KOPT-K1 (cell line): ENCODE data around the gene DPP8.
"Not testable (repeated sequence)": the region's sequence is repeated elsewhere in the genome, so short reads cannot be mapped to it uniquely, and the experiment has no call there.

Experiments used
- H3K27ac ChIP-seq: fragments of 200-600 bp; sonication (generic); 2 replicates; pipeline ENCODE4 v1.5.1; 2016; ENCODE audit warnings: antibody characterized with exemption, mild to moderate bottlenecking, low read depth, low read length; ENCODE audit not compliant: poor library complexity, severe bottlenecking
- H3K36me3 ChIP-seq: fragments of 200-600 bp; sonication (generic); 2 replicates; pipeline ENCODE4 v1.5.1; 2017; ENCODE audit warnings: antibody characterized with exemption, mild to moderate bottlenecking, low read length, moderate library complexity; ENCODE audit not compliant: insufficient read depth
- H3K9me3 ChIP-seq: fragments of 200-600 bp; sonication (generic); 2 replicates; pipeline ENCODE4 v1.5.1; 2017; ENCODE audit warnings: antibody characterized with exemption, low read length, mild to moderate bottlenecking; ENCODE audit not compliant: insufficient read depth, poor library complexity, severe bottlenecking

DPP8 gene

GRCh38 chr15:65476903-65477302, 40.6 kb downstream of the DPP8 start:
- no peak overlapping the region for H3K27ac ChIP-seq
- H3K36me3 ChIP-seq: peaks cover 96% of the 10 kb centered on the region
- no peaks in the 10 kb centered on the region for H3K9me3 ChIP-seq

DNA sequence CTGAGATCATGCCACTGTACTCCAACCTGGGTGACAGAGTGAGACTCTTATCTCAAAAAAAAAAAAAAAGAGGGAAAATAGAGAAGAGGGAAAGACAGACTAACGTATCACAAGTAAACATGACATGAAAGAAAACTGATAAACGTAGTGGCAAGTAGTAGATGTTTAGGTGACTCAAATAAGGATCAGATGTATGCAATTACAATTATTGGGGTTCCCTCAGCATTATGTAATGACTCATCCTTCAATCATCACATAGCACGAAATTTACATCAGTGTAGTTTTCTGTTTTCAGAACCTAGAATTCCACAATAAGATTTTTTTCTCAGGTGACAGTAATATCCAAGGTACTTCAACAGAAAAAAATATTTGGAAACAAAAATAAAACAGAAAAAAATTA, 46.6 kb downstream of the DPP8 start:
- Histone ChIP-seq H3K27ac (no peak overlapping the region), H3K36me3 (peaks cover 99% of the 10 kb centered on the region), H3K9me3 (no peaks in the 10 kb centered on the region)

GRCh38 chr15:65468229-65468909, 49.1 kb downstream of the DPP8 start:
- Histone ChIP-seq H3K36me3 (peaks cover 96% of the 10 kb centered on the region), H3K9me3 (no peaks in the 10 kb centered on the region), H3K27ac (no peak overlapping the region)

- no peaks in the 10 kb centered on the region for H3K9me3 ChIP-seq
- H3K36me3 ChIP-seq: peaks cover 96% of the 10 kb centered on the region
- no peak overlapping the region for H3K27ac ChIP-seq
These were observed 50.6 kb downstream of the DPP8 start for GRCh38 chr15:65466901-65467300.

DNA sequence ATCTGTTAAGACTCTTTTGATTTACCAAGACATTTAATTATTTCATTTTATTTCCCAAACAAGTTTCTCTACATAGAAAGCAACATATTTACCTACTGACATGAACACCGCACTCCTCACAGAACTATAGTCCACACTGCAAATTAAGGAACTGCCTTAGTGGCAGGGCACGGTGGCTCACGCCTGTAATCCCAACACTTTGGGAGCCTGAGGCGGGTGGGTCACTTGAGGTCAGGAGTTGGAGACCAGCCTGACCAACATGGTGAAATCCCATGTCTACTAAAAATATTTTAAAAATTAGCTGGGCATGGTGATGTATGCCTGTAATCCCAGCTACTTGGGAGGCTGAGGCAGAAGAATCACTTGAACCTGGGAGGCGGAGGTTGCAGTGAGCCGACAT, 54.4 kb downstream of the DPP8 start:
- peaks cover 96% of the 10 kb centered on the region for H3K36me3 ChIP-seq
- not testable (repeated sequence) for H3K27ac ChIP-seq, H3K9me3 ChIP-seq

DNA sequence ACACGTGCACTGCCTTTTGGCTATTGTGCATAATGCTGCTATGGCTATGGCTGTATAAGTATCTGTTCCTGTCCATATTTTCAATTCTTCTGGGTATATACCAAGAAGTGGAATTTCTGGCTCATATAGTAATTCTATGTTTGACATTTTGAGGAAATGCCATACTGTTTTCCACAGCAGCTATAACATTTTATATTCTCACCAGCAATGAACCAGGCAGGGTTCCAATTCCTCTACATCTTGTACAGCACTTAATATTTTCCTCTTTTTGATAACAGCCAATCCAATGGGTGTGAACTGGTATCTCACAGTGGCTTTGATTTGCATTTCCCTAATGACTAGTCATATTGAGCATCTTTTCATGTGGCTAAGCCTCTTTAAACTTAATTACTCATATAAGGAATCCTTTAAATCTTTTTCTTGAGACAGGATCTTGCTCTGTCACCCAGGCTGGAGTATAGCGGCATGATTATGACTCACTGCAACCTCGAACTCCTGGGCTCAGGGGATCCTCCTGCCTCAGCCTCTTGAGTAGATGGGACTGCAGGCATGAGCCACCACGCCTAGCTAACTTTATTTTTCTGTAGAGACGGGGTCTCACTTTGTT, 56.6 kb downstream of the DPP8 start:
- H3K27ac ChIP-seq: no peak overlapping the region
- H3K9me3 ChIP-seq: no peaks in the 10 kb centered on the region
- H3K36me3 ChIP-seq: peaks cover 98% of the 10 kb centered on the region

GRCh38 chr15:65455256-65455655, 62.2 kb downstream of the DPP8 start:
- peaks cover 100% of the 10 kb centered on the region for H3K36me3 ChIP-seq
- not testable (repeated sequence) for H3K9me3 ChIP-seq, H3K27ac ChIP-seq

GRCh38 chr15:65451989-65452388, 65.5 kb downstream of the DPP8 start:
- Histone ChIP-seq H3K27ac (no peak overlapping the region), H3K36me3 (peaks cover 90% of the 10 kb centered on the region), H3K9me3 (no peaks in the 10 kb centered on the region)

- H3K9me3 ChIP-seq: no peaks in the 10 kb centered on the region
- H3K36me3 ChIP-seq: peaks cover 90% of the 10 kb centered on the region
- no peak overlapping the region for H3K27ac ChIP-seq
These were observed 66.9 kb downstream of the DPP8 start for GRCh38 chr15:65450556-65450955.

DNA sequence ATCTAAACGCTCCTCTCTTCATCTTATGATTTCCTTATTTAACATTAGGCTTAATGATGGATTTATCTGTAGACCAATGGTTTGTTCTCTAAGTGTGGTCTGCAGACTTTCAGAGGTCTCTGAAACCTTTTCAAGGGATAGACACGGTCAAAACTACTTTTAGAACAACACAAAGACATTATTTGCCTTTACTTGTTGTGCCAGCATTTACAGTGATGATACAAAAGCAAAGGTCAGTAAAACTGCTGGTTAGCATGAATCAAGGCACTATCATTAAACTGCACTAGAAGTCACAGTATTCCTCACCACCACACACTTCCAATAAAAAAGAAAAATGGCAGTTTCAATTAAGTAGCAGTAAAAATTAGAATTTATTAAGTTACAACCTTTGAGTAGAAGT, 70.3 kb downstream of the DPP8 start:
- Histone ChIP-seq H3K9me3 (no peaks in the 10 kb centered on the region), H3K27ac (no peak overlapping the region), H3K36me3 (peaks cover 76% of the 10 kb centered on the region)

GRCh38 chr15:65434201-65434600, 83.3 kb downstream of the DPP8 start:
- no peaks in the 10 kb centered on the region for H3K36me3 ChIP-seq
- H3K9me3 ChIP-seq: no peaks in the 10 kb centered on the region
- no peak overlapping the region for H3K27ac ChIP-seq

GRCh38 chr15:65431731-65432130, 85.8 kb downstream of the DPP8 start:
- H3K9me3 ChIP-seq: no peaks in the 10 kb centered on the region
- H3K27ac ChIP-seq: no peak overlapping the region

DNA sequence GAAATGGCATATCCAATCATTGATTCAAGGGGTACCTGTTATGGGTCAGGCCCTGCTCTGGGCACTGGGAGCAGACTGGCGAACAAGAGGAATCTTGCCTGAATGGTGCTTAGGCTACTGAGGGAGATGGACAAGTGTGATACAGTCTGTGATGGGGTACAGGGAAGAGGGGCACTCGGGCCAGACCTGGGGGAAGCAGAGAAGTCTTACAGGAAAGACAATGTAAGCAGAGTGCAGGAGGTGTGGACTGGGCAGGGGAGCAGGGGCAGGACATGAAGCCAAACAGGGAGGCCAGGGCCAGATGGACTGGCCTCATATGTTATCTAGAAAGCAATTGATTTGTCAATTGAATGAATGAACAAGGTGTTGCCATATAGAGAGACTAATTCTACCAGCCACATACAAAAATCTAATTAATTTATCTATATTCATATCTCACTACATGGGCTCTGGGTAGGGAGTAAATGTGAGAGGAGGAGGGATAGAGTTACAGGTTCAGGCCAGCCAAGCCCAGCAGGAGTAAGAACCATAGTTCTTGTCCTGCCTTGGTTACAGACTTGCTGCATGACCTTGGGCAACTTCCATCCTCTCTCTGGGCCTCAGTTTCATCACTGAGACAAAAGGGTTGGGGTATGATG, 91.2 kb downstream of the DPP8 start:
- Histone ChIP-seq H3K36me3 (no peaks in the 10 kb centered on the region), H3K9me3 (no peaks in the 10 kb centered on the region), H3K27ac (no peak overlapping the region)

More at GRCh38 chr15:65431731-65432130, 85.8 kb downstream of the DPP8 start:
- no peaks in the 10 kb centered on the region for H3K36me3 ChIP-seq

DNA sequence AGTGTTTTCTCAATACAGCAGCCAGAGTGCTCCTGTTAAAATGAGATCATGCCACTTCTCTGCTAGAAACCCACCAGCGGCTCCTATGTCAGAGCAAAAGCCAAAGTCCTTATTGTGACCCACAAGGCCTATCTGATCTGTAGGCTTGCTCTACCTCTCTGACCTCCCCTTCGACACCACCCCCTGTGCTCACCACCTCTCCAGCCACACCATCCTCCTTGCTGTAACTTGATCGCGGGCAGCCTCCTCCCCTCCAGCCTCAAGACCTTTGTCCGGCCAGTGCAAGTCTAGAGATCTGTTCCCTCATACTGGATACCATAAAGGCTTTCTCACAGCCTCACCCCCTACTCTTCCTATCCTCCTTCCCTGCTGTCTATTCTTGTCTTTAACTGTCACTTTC, 92.8 kb downstream of the DPP8 start:
- Histone ChIP-seq H3K9me3 (no peaks in the 10 kb centered on the region), H3K27ac (no peak overlapping the region), H3K36me3 (no peaks in the 10 kb centered on the region)

DNA sequence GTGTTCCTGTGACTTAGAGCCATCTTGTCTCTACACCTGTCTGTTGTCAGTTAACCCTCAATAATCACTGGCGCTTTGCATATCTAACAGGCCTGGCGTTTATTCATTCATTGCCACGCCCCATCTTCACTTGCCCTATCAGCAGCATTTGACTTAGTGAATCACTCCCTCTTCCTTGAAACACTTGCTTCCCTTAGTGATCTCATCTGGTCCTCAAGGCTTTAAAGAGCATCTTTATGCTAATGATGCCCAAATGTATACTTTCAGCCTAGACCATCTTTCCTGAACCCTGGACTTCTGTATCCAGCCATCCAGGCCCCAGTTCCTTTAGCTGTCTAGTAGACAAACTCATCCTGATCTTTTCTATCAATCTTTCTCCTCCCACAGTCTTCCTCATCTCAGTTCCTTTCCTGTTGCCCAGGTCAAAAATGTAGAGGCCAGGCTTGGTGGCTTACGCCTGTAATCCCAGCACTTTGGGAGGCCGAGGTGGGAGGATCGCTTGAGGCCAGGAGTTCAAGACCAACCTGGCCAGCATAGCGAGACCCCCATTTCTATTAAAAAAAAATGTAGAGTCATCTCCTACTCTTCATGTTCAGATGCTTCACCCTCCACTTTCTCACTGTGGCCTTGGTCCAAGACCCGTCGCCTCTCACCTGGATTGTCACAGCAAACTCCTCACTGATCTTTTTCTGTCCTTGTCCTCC, 93.4 kb downstream of the DPP8 start:
- no peaks in the 10 kb centered on the region for H3K36me3 ChIP-seq
- no peaks in the 10 kb centered on the region for H3K9me3 ChIP-seq
- no peak overlapping the region for H3K27ac ChIP-seq
